ENCODE results near the gene ISLR. TPM values are rescaled to one million over a fixed set of nuclear protein-coding genes. Genes with fewer than 3 reads are reported as not detected.

The ISLR gene
- total and polyA plus RNA-seq, 2 of the 4 experiments (the other 2 are of a cell fraction), result under 0.01 to 0.79 TPM

- intact Hi-C loops (cut with micrococcal nuclease), result no loop called here
- H3K4me3 ChIP-seq (ENCODE audit: insufficient read depth, low read depth, low read length), result no peak overlapping the region
- POLR2A ChIA-PET (ENCODE audit: unreplicated experiment), result no interaction called here
Measured at GRCh38 chr15:74175271-74176191, 2.0 kb downstream of the ISLR start.

More at GRCh38 chr15:74175271-74176191, 2.0 kb downstream of the ISLR start:
- Histone ChIP-seq H3K14ac (replicated peaks; ENCODE audit: low read depth, low read length) (no peak overlapping the region), H3K9me3 (ENCODE audit: control insufficient read depth, insufficient read depth, low read length) (no peaks in the 10 kb centered on the region), H3K4ac (ENCODE audit: low read depth, low read length) (no peak overlapping the region), H2AFZ (replicated peaks; ENCODE audit: low read length, poor library complexity) (no peak overlapping the region), H2AK9ac (replicated peaks; ENCODE audit: low read depth, low read length, poor library complexity) (no peak overlapping the region), H2BK120ac (ENCODE audit: low read depth, low read length) (no peak overlapping the region), H3K79me1 (ENCODE audit: low read depth in 1 of 2, low read length in 2 of 2) (no peaks in the 10 kb centered on the region), H4K20me1 (ENCODE audit: insufficient read depth, low read length) (peaks cover 6% of the 10 kb centered on the region; the same call in 1 of the 2 replicates), H3K4me2 (ENCODE audit: low read depth, low read length) (no peak overlapping the region), H3K9me1 (ENCODE audit: insufficient read depth, low read length) (peaks cover 29% of the 10 kb centered on the region), H2BK5ac (ENCODE audit: low read depth, low read length, poor library complexity, severe bottlenecking) (no peak overlapping the region), H3K4me1 (ENCODE audit: control insufficient read depth, insufficient read depth, low read length) (peaks cover 37% of the 10 kb centered on the region), H2BK15ac (ENCODE audit: low read depth, low read length) (no peak overlapping the region), H4K5ac (ENCODE audit: low read depth, low read length) (no peak overlapping the region), H3K23ac (ENCODE audit: low read depth, low read length) (no peak overlapping the region), H3K18ac (ENCODE audit: low read depth, low read length) (no peak overlapping the region), H3K27ac (ENCODE audit: insufficient read depth, low read length) (no peak overlapping the region), H2AK5ac (ENCODE audit: low read depth, low read length) (no peak overlapping the region), H2BK20ac (ENCODE audit: low read depth, low read length) (no peak overlapping the region), H4K8ac (ENCODE audit: low read depth in 2 of 2, low read length in 2 of 2) (no peak overlapping the region), H3K36me3 (ENCODE audit: control insufficient read depth, insufficient read depth, low read length) (no peaks in the 10 kb centered on the region), H3K27me3 (ENCODE audit: control insufficient read depth, insufficient read depth, low read length) (peaks cover 11% of the 10 kb centered on the region; the same call in 1 of the 2 replicates), H3K56ac (ENCODE audit: extremely low read depth, insufficient read depth, low read length) (no peak overlapping the region), H3K9ac (ENCODE audit: low read depth, low read length) (no peak overlapping the region), H4K91ac (ENCODE audit: insufficient read depth, low read depth, low read length) (no peak overlapping the region)
- in situ Hi-C loops (cut with MboI; ENCODE audit: low sequenced_read_pairs) (no loop called here), dilution Hi-C loops (cut with HindIII; ENCODE audit: low sequenced_read_pairs, unreplicated experiment) (no loop called here)
- ATAC-seq (ENCODE audit: low read depth), result no peak
- TF ChIP-seq USF2 (IDR thresholded peaks at IDR 0.05; ENCODE audit: low read depth, low read length), result no peak
- no peak for TF ChIP-seq ELK1 (IDR thresholded peaks at IDR 0.05; ENCODE audit: borderline replicate concordance, low read depth, low read length)
- TF ChIP-seq CEBPB (IDR thresholded peaks at IDR 0.05; ENCODE audit: low read depth, low read length), result no peak
- no peak for TF ChIP-seq FOS (IDR thresholded peaks at IDR 0.05; ENCODE audit: low read depth, low read length)
- TF ChIP-seq SMC3 (IDR thresholded peaks at IDR 0.05; ENCODE audit: low read depth, low read length), result no peak
- TF ChIP-seq BHLHE40 (IDR thresholded peaks at IDR 0.05; ENCODE audit: low read depth, low read length), result no peak
- TF ChIP-seq MAFK (IDR thresholded peaks at IDR 0.05; ENCODE audit: low read depth, low read length), result no peak
- TF ChIP-seq MAZ (IDR thresholded peaks at IDR 0.05; ENCODE audit: borderline replicate concordance, low read depth, low read length), result no peak
- no peak for TF ChIP-seq POLR2A (IDR thresholded peaks at IDR 0.05; ENCODE audit: low read depth, low read length)
- TF ChIP-seq RAD21 (IDR thresholded peaks at IDR 0.05; ENCODE audit: low read length), result no peak
- no peak for TF ChIP-seq CTCF (conservative IDR thresholded peaks at IDR 0.05; ENCODE audit: low read depth, low read length)
- no TSS peak for BruUV-seq (replicated peaks)
- no peak for DNase-seq
- CTCF ChIA-PET, result no interaction called here
- WGBS, 2 experiments (ENCODE audit: extremely low coverage in 2 of 2, insufficient read length in 1 of 2), result 94% methylated on average over 34 of the region's 45 CpGs; no CpG with 5 or more reads in 1 of the 2 experiments
